Right renal pelvis (tissue), 4 donors: ENCODE data around the gene TSC1. TPM values are rescaled to one million over a fixed set of nuclear protein-coding genes. Genes with fewer than 3 reads are reported as not detected.

Source experiments
- DNase-seq, 4 donors: peaks; one replicate each; pipeline ENCODE4 v3.0.0-alpha.2; 2013; ENCODE audit warnings: low read depth in 4 of 4, low spot score in 3 of 4, missing footprints in 1 of 4
- polyA plus RNA-seq, 4 donors: library from polyadenylated mRNA; unstranded; fragments of 120-200 nt; gene quantifications; one replicate each; pipeline ENCODE4 v1.2.1, GENCODE V29; 2013; ENCODE audit not compliant: insufficient read length in 4 of 4

Gene TSC1
- polyA plus RNA-seq, 4 donors: 35.1 to 48.9 (median 39.6) TPM

DNA sequence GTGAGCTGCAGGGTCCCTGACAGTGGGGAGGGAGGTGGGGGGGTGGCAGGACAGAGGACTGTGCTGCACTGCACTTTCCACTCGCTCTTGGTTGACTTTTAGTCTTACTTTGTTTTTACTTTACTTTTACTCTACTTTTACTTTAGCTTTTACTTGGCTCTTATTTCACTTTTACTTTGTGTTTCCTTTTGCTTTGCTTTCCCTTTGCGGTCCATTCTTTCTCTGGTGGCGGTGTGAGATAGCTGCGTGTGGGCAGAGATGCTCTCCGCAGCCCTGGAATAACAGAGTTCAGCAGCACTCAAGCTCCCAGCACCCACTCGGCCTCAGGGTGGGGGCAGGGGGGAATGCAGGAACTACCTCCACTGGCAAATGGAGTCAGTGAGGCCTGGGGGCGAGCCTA lies 71.0 kb downstream of the TSC1 start:
- DNase-seq: no peak

GRCh38 chr9:132869266-132869665 lies 75.2 kb downstream of the TSC1 start:
- DNase-seq: no peak

- DNase-seq: no peak
Measured at GRCh38 chr9:132866898-132867297, 77.5 kb downstream of the TSC1 start.

DNA sequence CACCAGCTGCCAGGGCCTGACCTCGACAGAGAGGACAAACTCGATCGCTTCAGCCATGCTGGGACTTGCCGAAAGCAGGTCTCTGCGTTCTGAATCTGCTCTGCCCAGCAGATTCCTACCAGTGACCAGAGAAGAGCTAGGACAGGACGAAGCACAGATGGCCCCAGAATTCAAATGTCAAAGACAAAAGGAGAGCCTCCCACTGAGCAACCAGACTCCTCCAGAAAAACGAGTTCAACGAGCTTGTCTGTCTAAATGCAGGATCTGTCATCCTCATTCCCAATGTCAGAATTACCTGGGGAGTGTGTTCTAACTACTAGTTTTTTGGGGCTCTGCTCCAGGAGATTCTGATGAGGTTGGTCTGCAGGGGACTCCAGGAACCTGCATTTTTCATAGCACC lies 79.7 kb downstream of the TSC1 start:
- DNase-seq: no peak

GRCh38 chr9:132864277-132864676 lies 80.1 kb downstream of the TSC1 start:
- DNase-seq: no peak

GRCh38 chr9:132863096-132863495 lies 81.3 kb downstream of the TSC1 start:
- DNase-seq: no peak

- DNase-seq: no peak
Measured at GRCh38 chr9:132862533-132862932, 81.9 kb downstream of the TSC1 start.

DNA sequence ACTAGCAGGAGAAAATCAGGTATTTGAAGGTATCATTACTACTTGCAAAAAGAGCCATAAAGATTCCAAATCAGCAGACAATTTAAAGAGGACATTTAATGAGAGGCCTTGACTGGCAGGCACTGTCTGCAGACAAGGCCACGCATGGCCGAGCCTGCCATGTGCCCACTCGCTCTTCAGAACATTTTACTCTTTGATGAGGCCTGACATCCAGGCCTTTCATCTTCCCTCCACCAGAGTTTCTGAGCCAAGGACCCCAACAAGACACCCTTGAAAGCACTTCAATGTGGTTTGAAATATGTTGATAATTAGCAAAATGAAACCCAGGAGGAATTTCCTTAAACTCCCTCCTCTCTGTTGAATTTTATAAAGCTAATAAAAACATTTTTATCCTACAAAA lies 82.8 kb downstream of the TSC1 start:
- no peak for DNase-seq

DNA sequence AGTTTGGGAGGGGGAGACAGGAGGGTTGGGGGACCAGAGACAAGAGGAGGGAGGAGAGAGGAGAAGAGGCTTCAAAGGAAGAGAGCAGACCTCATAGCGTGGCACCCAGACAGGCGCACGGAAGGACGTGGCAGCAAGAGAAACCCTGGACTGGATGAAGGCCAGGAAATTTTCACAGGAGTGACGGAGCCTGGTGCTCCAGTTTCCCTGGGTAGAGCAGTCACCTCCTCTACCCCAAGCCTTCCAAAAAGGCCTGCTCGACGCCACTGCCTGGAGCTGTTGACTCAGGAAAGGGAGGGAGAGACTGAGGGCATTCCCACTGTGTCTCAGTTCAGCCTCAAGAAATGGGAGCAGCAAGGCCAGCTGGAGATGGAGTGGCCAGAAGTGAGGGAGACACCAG lies 85.7 kb downstream of the TSC1 start:
- no peak for DNase-seq

- no peak for DNase-seq
Measured at GRCh38 chr9:132857616-132858342, 86.6 kb downstream of the TSC1 start.

GRCh38 chr9:132857031-132857430 lies 87.4 kb downstream of the TSC1 start:
- no peak for DNase-seq

- no peak for DNase-seq
Measured at GRCh38 chr9:132855904-132856303, 88.5 kb downstream of the TSC1 start.

- DNase-seq: no peak
Measured at GRCh38 chr9:132854832-132855231, 89.6 kb downstream of the TSC1 start.

GRCh38 chr9:132853482-132853881 lies 90.9 kb downstream of the TSC1 start:
- DNase-seq: no peak

- no peak for DNase-seq
Measured at GRCh38 chr9:132849185-132849706, 95.2 kb downstream of the TSC1 start.

- DNase-seq: no peak
Measured at GRCh38 chr9:132846918-132847515, 97.4 kb downstream of the TSC1 start.

GRCh38 chr9:132846109-132846917 lies 98.1 kb downstream of the TSC1 start:
- DNase-seq: no peak

GRCh38 chr9:132842124-132843044 lies 102.0 kb downstream of the TSC1 start:
- no peak for DNase-seq
